Measurements from ENCODE around the gene SLC41A1. TPM values are rescaled to one million over a fixed set of nuclear protein-coding genes. Genes with fewer than 3 reads are reported as not detected.

The SLC41A1 gene
- total RNA-seq, 1 experiment from 2014 or later, result 33.3 TPM

DNA sequence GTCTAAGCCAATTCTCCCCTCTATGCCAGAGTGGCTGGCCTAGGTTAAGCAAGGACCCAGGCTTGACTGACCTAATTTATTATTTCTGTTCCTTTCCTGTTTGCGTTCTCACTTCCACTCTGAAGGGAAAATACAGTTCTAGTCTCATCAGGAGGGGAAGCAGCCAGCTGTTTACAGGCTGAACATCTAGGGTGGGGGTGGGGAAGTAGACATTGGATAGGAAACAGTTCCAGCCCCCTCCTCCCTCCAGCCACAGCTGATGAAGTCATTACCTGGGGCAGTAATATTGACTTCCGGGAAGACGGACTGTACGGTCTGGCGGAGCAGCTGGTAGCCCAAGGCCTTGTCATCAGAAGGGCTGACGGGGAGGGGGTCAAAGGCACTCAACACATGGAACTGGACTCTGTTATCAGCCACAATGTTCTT is 19.3 kb upstream of the SLC41A1 start:
- no TSS peak for BruUV-seq (replicated peaks)
- CTCF ChIA-PET, result no interaction called here
- POLR2A ChIA-PET, result no interaction called here
- intact Hi-C loops (cut with micrococcal nuclease; ENCODE audit: unreplicated experiment), result no loop called here
- Histone ChIP-seq H3K27ac (ENCODE audit: low read length) (no peak overlapping the region), H3K9me3 (ENCODE audit: control insufficient read depth, insufficient read depth, low read depth, low read length) (no peaks in the 10 kb centered on the region), H3K4me3 (ENCODE audit: low read depth in 2 of 2, low read length in 2 of 2) (no peak overlapping the region), H3K36me3 (ENCODE audit: control insufficient read depth, insufficient read depth, low read length) (no peaks in the 10 kb centered on the region), H3K27me3 (ENCODE audit: control insufficient read depth, insufficient read depth, low read length) (peaks cover 4% of the 10 kb centered on the region), H3K4me1 (ENCODE audit: control insufficient read depth, insufficient read depth, low read length) (no peaks in the 10 kb centered on the region)
- TF ChIP-seq TCF7L2 (IDR thresholded peaks at IDR 0.05; ENCODE audit: low read depth, low read length), result no peak
- no peak for TF ChIP-seq SIN3A (IDR thresholded peaks at IDR 0.05; ENCODE audit: borderline replicate concordance, insufficient read depth, low read depth, low read length)
- TF ChIP-seq POLR2AphosphoS5 (IDR thresholded peaks at IDR 0.05; ENCODE audit: low read depth, low read length), result no peak
- TF ChIP-seq, protein P1, sequence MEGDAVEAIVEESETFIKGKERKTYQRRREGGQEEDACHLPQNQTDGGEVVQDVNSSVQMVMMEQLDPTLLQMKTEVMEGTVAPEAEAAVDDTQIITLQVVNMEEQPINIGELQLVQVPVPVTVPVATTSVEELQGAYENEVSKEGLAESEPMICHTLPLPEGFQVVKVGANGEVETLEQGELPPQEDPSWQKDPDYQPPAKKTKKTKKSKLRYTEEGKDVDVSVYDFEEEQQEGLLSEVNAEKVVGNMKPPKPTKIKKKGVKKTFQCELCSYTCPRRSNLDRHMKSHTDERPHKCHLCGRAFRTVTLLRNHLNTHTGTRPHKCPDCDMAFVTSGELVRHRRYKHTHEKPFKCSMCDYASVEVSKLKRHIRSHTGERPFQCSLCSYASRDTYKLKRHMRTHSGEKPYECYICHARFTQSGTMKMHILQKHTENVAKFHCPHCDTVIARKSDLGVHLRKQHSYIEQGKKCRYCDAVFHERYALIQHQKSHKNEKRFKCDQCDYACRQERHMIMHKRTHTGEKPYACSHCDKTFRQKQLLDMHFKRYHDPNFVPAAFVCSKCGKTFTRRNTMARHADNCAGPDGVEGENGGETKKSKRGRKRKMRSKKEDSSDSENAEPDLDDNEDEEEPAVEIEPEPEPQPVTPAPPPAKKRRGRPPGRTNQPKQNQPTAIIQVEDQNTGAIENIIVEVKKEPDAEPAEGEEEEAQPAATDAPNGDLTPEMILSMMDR (IDR thresholded peaks at IDR 0.05), result no peak
- TF ChIP-seq, protein P2, sequence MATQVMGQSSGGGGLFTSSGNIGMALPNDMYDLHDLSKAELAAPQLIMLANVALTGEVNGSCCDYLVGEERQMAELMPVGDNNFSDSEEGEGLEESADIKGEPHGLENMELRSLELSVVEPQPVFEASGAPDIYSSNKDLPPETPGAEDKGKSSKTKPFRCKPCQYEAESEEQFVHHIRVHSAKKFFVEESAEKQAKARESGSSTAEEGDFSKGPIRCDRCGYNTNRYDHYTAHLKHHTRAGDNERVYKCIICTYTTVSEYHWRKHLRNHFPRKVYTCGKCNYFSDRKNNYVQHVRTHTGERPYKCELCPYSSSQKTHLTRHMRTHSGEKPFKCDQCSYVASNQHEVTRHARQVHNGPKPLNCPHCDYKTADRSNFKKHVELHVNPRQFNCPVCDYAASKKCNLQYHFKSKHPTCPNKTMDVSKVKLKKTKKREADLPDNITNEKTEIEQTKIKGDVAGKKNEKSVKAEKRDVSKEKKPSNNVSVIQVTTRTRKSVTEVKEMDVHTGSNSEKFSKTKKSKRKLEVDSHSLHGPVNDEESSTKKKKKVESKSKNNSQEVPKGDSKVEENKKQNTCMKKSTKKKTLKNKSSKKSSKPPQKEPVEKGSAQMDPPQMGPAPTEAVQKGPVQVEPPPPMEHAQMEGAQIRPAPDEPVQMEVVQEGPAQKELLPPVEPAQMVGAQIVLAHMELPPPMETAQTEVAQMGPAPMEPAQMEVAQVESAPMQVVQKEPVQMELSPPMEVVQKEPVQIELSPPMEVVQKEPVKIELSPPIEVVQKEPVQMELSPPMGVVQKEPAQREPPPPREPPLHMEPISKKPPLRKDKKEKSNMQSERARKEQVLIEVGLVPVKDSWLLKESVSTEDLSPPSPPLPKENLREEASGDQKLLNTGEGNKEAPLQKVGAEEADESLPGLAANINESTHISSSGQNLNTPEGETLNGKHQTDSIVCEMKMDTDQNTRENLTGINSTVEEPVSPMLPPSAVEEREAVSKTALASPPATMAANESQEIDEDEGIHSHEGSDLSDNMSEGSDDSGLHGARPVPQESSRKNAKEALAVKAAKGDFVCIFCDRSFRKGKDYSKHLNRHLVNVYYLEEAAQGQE (IDR thresholded peaks at IDR 0.05; ENCODE audit: insufficient read depth in 1 of 2, low read depth in 2 of 2, low read length in 1 of 2), result no peak
- DNase-seq (ENCODE audit: low read depth, low spot score), result no peak
- no peak for ATAC-seq
- in situ Hi-C loops (cut with HindIII; ENCODE audit: low pct_unique_long_range_greater_than_20kb, low sequenced_read_pairs), result no loop called here

DNA sequence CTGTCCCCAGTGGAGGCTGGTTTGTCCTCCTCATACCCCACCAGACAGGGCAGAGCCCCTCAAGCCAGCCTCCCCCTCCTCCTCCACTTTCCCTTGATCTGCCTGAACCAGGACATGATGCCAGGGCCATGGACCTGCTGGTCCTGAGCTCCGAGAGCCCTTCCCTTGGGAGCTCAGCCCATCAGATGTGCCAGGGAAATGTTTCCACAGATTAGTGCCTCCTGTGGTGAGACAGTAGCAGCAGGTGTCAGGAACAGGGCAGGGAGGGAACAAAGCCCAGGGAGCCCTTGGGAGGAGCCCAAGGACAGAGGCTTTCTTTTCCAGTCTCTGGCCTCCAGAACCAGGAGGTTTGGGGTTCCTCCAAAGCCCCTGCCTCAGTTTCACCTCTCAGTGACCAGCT is 14.6 kb upstream of the SLC41A1 start:
- in situ Hi-C loops (cut with HindIII; ENCODE audit: low pct_unique_long_range_greater_than_20kb, low sequenced_read_pairs), result no loop called here
- intact Hi-C loops (cut with micrococcal nuclease; ENCODE audit: unreplicated experiment), result no loop called here
- peaks cover 2% of the 10 kb centered on the region; the same call in 1 of the 2 replicates for H3K27me3 ChIP-seq (ENCODE audit: control insufficient read depth, insufficient read depth, low read length)
- DNase-seq (ENCODE audit: low read depth, low spot score), result no peak
- ChIA-PET POLR2A (no interaction called here), CTCF (no interaction called here)
- BruUV-seq (replicated peaks), result no TSS peak
- no peak overlapping the region for H3K27ac ChIP-seq (ENCODE audit: low read length)
- H3K9me3 ChIP-seq (ENCODE audit: control insufficient read depth, insufficient read depth, low read depth, low read length), result no peaks in the 10 kb centered on the region
- H3K36me3 ChIP-seq (ENCODE audit: control insufficient read depth, insufficient read depth, low read length), result no peaks in the 10 kb centered on the region
- TF ChIP-seq TCF7L2 (IDR thresholded peaks at IDR 0.05; ENCODE audit: low read depth, low read length) (no peak), POLR2AphosphoS5 (IDR thresholded peaks at IDR 0.05; ENCODE audit: low read depth, low read length) (no peak), SIN3A (IDR thresholded peaks at IDR 0.05; ENCODE audit: borderline replicate concordance, insufficient read depth, low read depth, low read length) (no peak)
- TF ChIP-seq, protein P2 (IDR thresholded peaks at IDR 0.05; ENCODE audit: insufficient read depth in 1 of 2, low read depth in 2 of 2, low read length in 1 of 2), result no peak
- TF ChIP-seq, protein P1 (IDR thresholded peaks at IDR 0.05), result no peak
- ATAC-seq, result no peak
- H3K4me3 ChIP-seq (ENCODE audit: low read depth in 2 of 2, low read length in 2 of 2), result no peak overlapping the region
- no peaks in the 10 kb centered on the region for H3K4me1 ChIP-seq (ENCODE audit: control insufficient read depth, insufficient read depth, low read length)

Measured in Panc1 (cell line).